GM23248 (cell line): ENCODE results near the gene PTS.

Experiments
- EZH2 ChIP-seq: fragments of 200-600 bp; sonication (generic); IDR thresholded peaks from 2 replicates; pipeline ENCODE4 v1.6.1; 2018; ENCODE audit warnings: antibody characterized with exemption, mild to moderate bottlenecking; ENCODE audit not compliant: insufficient read depth, poor library complexity, severe bottlenecking
- EZH2phosphoT487 ChIP-seq: fragments of 200-600 bp; sonication (generic); IDR thresholded peaks from 2 replicates; pipeline ENCODE4 v1.6.1; 2018; ENCODE audit warnings: antibody characterized with exemption, moderate library complexity, mild to moderate bottlenecking, low read depth; ENCODE audit not compliant: insufficient read depth

- TF ChIP-seq EZH2 = no peak
- TF ChIP-seq EZH2phosphoT487 = no peak
These were observed 48.6 kb upstream of the PTS start for GRCh38 chr11:112177589-112177988.
